ENCODE measurements around the gene ZNF429.
A peak's percentile ranks its signal among the peaks of the same experiment; 100 is the strongest.
"Not testable (repeated sequence)": the region's sequence is repeated elsewhere in the genome, so short reads cannot be mapped to it uniquely, and the experiment has no call there.

The ZNF429 gene

GRCh38 chr19:21593008-21593481, 87.6 kb downstream of the ZNF429 start:
- no peak for DNase-seq (ENCODE audit: low read depth)

- no peak for DNase-seq (ENCODE audit: low read depth)
Observed at GRCh38 chr19:21593502-21593901, 88.1 kb downstream of the ZNF429 start.

- no peak for DNase-seq (ENCODE audit: low read depth)
Observed at GRCh38 chr19:21593934-21594820, 88.8 kb downstream of the ZNF429 start.

GRCh38 chr19:21595185-21595584, 89.8 kb downstream of the ZNF429 start:
- no peak for DNase-seq (ENCODE audit: low read depth)

- DNase-seq (ENCODE audit: low read depth) = no peak
Observed at GRCh38 chr19:21602082-21602658, 96.8 kb downstream of the ZNF429 start.

- DNase-seq (ENCODE audit: low read depth) = not testable (repeated sequence)
Observed at GRCh38 chr19:21602659-21603430, 97.4 kb downstream of the ZNF429 start.

- DNase-seq (ENCODE audit: low read depth) = no peak
Observed at GRCh38 chr19:21603431-21604231, 98.2 kb downstream of the ZNF429 start.

- DNase-seq (ENCODE audit: low read depth) = peak; percentile 8
Observed at GRCh38 chr19:21604351-21604926, 99.0 kb downstream of the ZNF429 start.

All from non-pigmented ciliary epithelial cell (primary cell).